H1 (cell line): ENCODE data around the gene ASB4. TPM values are rescaled to one million over a fixed set of nuclear protein-coding genes. Genes with fewer than 3 reads are reported as not detected.

Experiments used
- CTCF ChIA-PET: fragments of 300-600 bp; sonication (Branson Sonifier 250); formaldehyde crosslinking; loops from one replicate; lab custom pipeline; 2021; ENCODE audit not compliant: partially characterized antibody; lab: Charles Lee
- POLR2A ChIA-PET: fragments of 300-600 bp; sonication (Branson Sonifier 250); formaldehyde crosslinking; loops from one replicate; lab custom pipeline; 2021; ENCODE audit warnings: inconsistent platforms; ENCODE audit not compliant: partially characterized antibody; lab: Charles Lee
- DNase-seq, 2 experiments: peaks; one replicate each; pipeline versions ENCODE4 v3.0.0 to v3.0.0-alpha.2; 2010 to 2022; ENCODE audit warnings: low spot score in 2 of 2, low read depth in 1 of 2, mixed read lengths in 1 of 2
- FAIRE-seq: peaks from 2 replicates; lab custom pipeline; 2011; peaks lifted over from hg19 to GRCh38; lab: Jason Lieb, UNC
- H2AFZ ChIP-seq: 2 replicates; pipeline ENCODE4 v1.8.1; 2012; ENCODE audit warnings: low read length, inconsistent platforms
- H2AK5ac ChIP-seq: 2 replicates; pipeline ENCODE4 v1.6.1; 2013; ENCODE audit warnings: low read depth, low read length
- H2BK120ac ChIP-seq: replicated peaks from 2 replicates; pipeline ENCODE3; 2013; ENCODE audit warnings: low read depth, low read length, inconsistent platforms
- H2BK12ac ChIP-seq: 2 replicates; pipeline ENCODE4 v1.6.1; 2013; ENCODE audit warnings: low read depth, low read length
- H2BK15ac ChIP-seq: 2 replicates; pipeline ENCODE4 v1.6.1; 2013; ENCODE audit warnings: low read length
- H2BK20ac ChIP-seq: 2 replicates; pipeline ENCODE4 v1.6.1; 2013; ENCODE audit warnings: low read length
- H2BK5ac ChIP-seq: 2 replicates; pipeline ENCODE4 v1.6.1; 2013; ENCODE audit warnings: low read depth, low read length
- H3K14ac ChIP-seq: 2 replicates; pipeline ENCODE4 v1.6.1; 2013; ENCODE audit warnings: inconsistent platforms; ENCODE audit not compliant: insufficient read length
- H3K18ac ChIP-seq: 2 replicates; pipeline ENCODE4 v1.6.1; 2013; ENCODE audit warnings: low read length; ENCODE audit errors: extremely low read depth
- H3K23ac ChIP-seq: 2 replicates; pipeline ENCODE4 v1.6.1; 2013; ENCODE audit warnings: inconsistent platforms; ENCODE audit not compliant: insufficient read length
- H3K23me2 ChIP-seq: 2 replicates; pipeline ENCODE4 v1.6.1; 2013; ENCODE audit warnings: low read depth, low read length
- H3K27ac ChIP-seq: 2 replicates; pipeline ENCODE4 v1.6.1; 2011; ENCODE audit warnings: low read depth, low read length, inconsistent platforms
- H3K27me3 ChIP-seq, 4 experiments: replicated peaks in 1 of 4; 1 replicate in 1 of 4; 2 replicates in 3 of 4; pipeline versions ENCODE4 v1.6.1 to v1.8.1; 2011 to 2013; ENCODE audit warnings: low read length in 3 of 4, mild to moderate bottlenecking in 3 of 4, inconsistent platforms in 2 of 4, mixed read lengths in 2 of 4, moderate library complexity in 1 of 4; ENCODE audit not compliant: control insufficient read depth in 3 of 4, insufficient read depth in 3 of 4; ENCODE audit errors: extremely low read depth in 1 of 4
- H3K36me3 ChIP-seq, 4 experiments: 2 replicates each; pipeline versions ENCODE4 v1.6.1 to v1.8.1; 2011 to 2013; ENCODE audit warnings: mild to moderate bottlenecking in 4 of 4, low read length in 3 of 4, moderate library complexity in 2 of 4, control low read depth in 1 of 4, inconsistent platforms in 1 of 4; ENCODE audit not compliant: insufficient read depth in 4 of 4, control insufficient read depth in 2 of 4
- H3K4ac ChIP-seq: replicated peaks from 2 replicates; pipeline ENCODE3; 2013; ENCODE audit warnings: low read length, low read depth, mixed read lengths, inconsistent platforms; ENCODE audit not compliant: insufficient read length
- H3K4me1 ChIP-seq, 4 experiments: replicated peaks in 1 of 4; 1 replicate in 1 of 4; 2 replicates in 3 of 4; pipeline versions ENCODE4 v1.6.1 to v1.8.1; 2011 to 2013; ENCODE audit warnings: low read length in 3 of 4, inconsistent platforms in 2 of 4, mixed read lengths in 1 of 4; ENCODE audit not compliant: insufficient read depth in 4 of 4, control insufficient read depth in 3 of 4
- H3K4me2 ChIP-seq, 2 experiments: 2 replicates each; pipeline versions ENCODE4 v1.6.1 to v1.8.1; 2011 to 2013; ENCODE audit warnings: low read depth in 2 of 2, low read length in 2 of 2, control low read depth in 1 of 2, inconsistent platforms in 1 of 2, mild to moderate bottlenecking in 1 of 2; ENCODE audit not compliant: insufficient read depth in 1 of 2
- H3K4me3 ChIP-seq, 4 experiments: fragments of 200-600, 300-600 bp in 1 of 4; sonication (generic), shearing (Covaris generic), sonication (Bioruptor Twin) in 1 of 4; 2 replicates each; pipeline versions ENCODE4 v1.5.1 to v1.8.1; 2011 to 2016; ENCODE audit warnings: low read length in 4 of 4, low read depth in 3 of 4, control low read depth in 2 of 4, inconsistent platforms in 2 of 4, mild to moderate bottlenecking in 2 of 4, mixed read lengths in 1 of 4, moderate library complexity in 1 of 4; ENCODE audit not compliant: insufficient read depth in 2 of 4; ENCODE audit errors: extremely low read depth in 1 of 4
- H3K56ac ChIP-seq: replicated peaks from 2 replicates; pipeline ENCODE3; 2013; ENCODE audit warnings: low read depth, mild to moderate bottlenecking, mixed read lengths, low read length, inconsistent platforms; ENCODE audit not compliant: insufficient read length
- H3K79me1 ChIP-seq: 2 replicates; pipeline ENCODE4 v1.6.1; 2013; ENCODE audit warnings: low read depth, low read length, control low read depth
- H3K79me2 ChIP-seq, 2 experiments: 2 replicates each; pipeline versions ENCODE4 v1.6.1 to v1.8.1; 2012 to 2013; ENCODE audit warnings: low read length in 2 of 2, mild to moderate bottlenecking in 2 of 2, inconsistent platforms in 1 of 2; ENCODE audit not compliant: insufficient read depth in 2 of 2, control insufficient read depth in 1 of 2
- H3K9ac ChIP-seq, 4 experiments: replicated peaks in 1 of 4; 1 replicate in 1 of 4; 2 replicates in 3 of 4; pipeline versions ENCODE4 v1.6.1 to v1.8.1; 2011 to 2013; ENCODE audit warnings: low read depth in 3 of 4, low read length in 3 of 4, control low read depth in 2 of 4, mild to moderate bottlenecking in 2 of 4, moderate library complexity in 2 of 4, inconsistent platforms in 1 of 4; ENCODE audit errors: extremely low read depth in 1 of 4
- H3K9me3 ChIP-seq, 2 experiments: 2 replicates each; pipeline versions ENCODE4 v1.6.1 to v1.8.1; 2012 to 2013; ENCODE audit warnings: mild to moderate bottlenecking in 2 of 2, moderate library complexity in 2 of 2, control low read depth in 1 of 2, inconsistent platforms in 1 of 2, low read depth in 1 of 2, low read length in 1 of 2, mixed read lengths in 1 of 2; ENCODE audit not compliant: insufficient read depth in 2 of 2
- H4K20me1 ChIP-seq, 2 experiments: replicated peaks in 1 of 2; 2 replicates each; pipeline versions ENCODE3 to v1.8.1; 2011 to 2013; ENCODE audit warnings: inconsistent platforms in 2 of 2, low read length in 2 of 2, mild to moderate bottlenecking in 1 of 2; ENCODE audit not compliant: insufficient read depth in 2 of 2, control insufficient read depth in 1 of 2
- H4K5ac ChIP-seq: 2 replicates; pipeline ENCODE4 v1.6.1; 2013; ENCODE audit warnings: low read length, low read depth, mixed read lengths, inconsistent platforms; ENCODE audit not compliant: insufficient read length
- H4K8ac ChIP-seq: 2 replicates; pipeline ENCODE4 v1.8.0; 2013; ENCODE audit warnings: mild to moderate bottlenecking, moderate library complexity, low read length, inconsistent platforms; ENCODE audit not compliant: insufficient read depth; ENCODE audit errors: extremely low read depth
- H4K91ac ChIP-seq: replicated peaks from 2 replicates; pipeline ENCODE3; 2013; ENCODE audit warnings: low read length, mixed read lengths, inconsistent platforms; ENCODE audit not compliant: insufficient read length
- ASH2L ChIP-seq: fragments of 200-600, 300-600 bp; sonication (generic); IDR thresholded peaks from one replicate; pipeline ENCODE4 v1.7.1; 2017; ENCODE audit warnings: low read length
- BACH1 ChIP-seq: IDR thresholded peaks from 2 replicates; pipeline ENCODE4 v1.6.1; 2012; ENCODE audit warnings: low read length, improper control_type of control experiment
- CBX5 ChIP-seq: fragments of 300-800, 300-1000 bp; sonication (generic); IDR thresholded peaks from 2 replicates; pipeline ENCODE4 v1.7.1; 2016; ENCODE audit warnings: antibody characterized with exemption, low read length, low read depth
- GABPA ChIP-seq: IDR thresholded peaks from 2 replicates; pipeline ENCODE4 v1.6.1; 2011; ENCODE audit warnings: mild to moderate bottlenecking, low read length, moderate library complexity, borderline replicate concordance; ENCODE audit not compliant: insufficient read depth
- PHF8 ChIP-seq: fragments of 200-600 bp; sonication (generic); conservative IDR thresholded peaks from 2 replicates; pipeline ENCODE4 v1.7.1; 2012; ENCODE audit warnings: low read depth, mild to moderate bottlenecking, inconsistent platforms, low read length, moderate library complexity
- RFX5 ChIP-seq: IDR thresholded peaks from 2 replicates; pipeline ENCODE4 v1.6.1; 2011; ENCODE audit warnings: low read depth, low read length, improper control_type of control experiment, borderline replicate concordance
- SAP30 ChIP-seq: fragments of 300-600 bp; sonication (generic); IDR thresholded peaks from 2 replicates; pipeline ENCODE4 v1.7.1; 2012; ENCODE audit warnings: low read length, moderate library complexity, mild to moderate bottlenecking, inconsistent platforms; ENCODE audit not compliant: insufficient read depth, insufficient replicate concordance
- SIN3A ChIP-seq, 2 experiments: IDR thresholded peaks in 1 of 2; conservative IDR thresholded peaks in 1 of 2; 2 replicates each; pipeline ENCODE4 v1.6.1; 2011 to 2012; ENCODE audit warnings: low read length in 2 of 2, improper control_type of control experiment in 1 of 2, low read depth in 1 of 2, mild to moderate bottlenecking in 1 of 2
- SP4 ChIP-seq: IDR thresholded peaks from 2 replicates; pipeline ENCODE4 v1.6.1; 2012; ENCODE audit warnings: low read length, inconsistent platforms
- TCF12 ChIP-seq: IDR thresholded peaks from 2 replicates; pipeline ENCODE4 v1.6.1; 2011; ENCODE audit warnings: low read depth, mild to moderate bottlenecking, low read length
- WGBS, 2 experiments: shearing (Covaris generic) in 1 of 2; methylation state at CpG; one replicate each; pipeline versions ENCODE4 v1.1.6 to v1.1.7; 2013 to 2015; ENCODE audit warnings: low lambda C conversion rate in 2 of 2, mixed read lengths in 2 of 2, inconsistent platforms in 1 of 2, low coverage in 1 of 2, missing lambda C conversion rate in 1 of 2; ENCODE audit not compliant: insufficient replicate concordance in 2 of 2, insufficient coverage in 1 of 2, insufficient read length in 1 of 2; ENCODE audit errors: extremely low coverage in 1 of 2, missing lambda C conversion rate in 1 of 2; 5-methylcytosine and 5-hydroxymethylcytosine counted together
- polyA plus RNA-seq, 7 experiments: library from polyadenylated mRNA; depleted of rRNA in 3 of 7; stranded (reverse) in 5 of 7; unstranded in 2 of 7; fragments of >200 nt in 5 of 7; fragments of 200-250 nt in 2 of 7; gene quantifications; 1 replicate in 5 of 7; 2 replicates in 1 of 7; 4 replicates in 1 of 7; pipeline versions ENCODE4 v1.2.1 to v1.2.3, GENCODE V29; 2011 to 2013; ENCODE audit warnings: missing spikeins in 2 of 7, mixed read lengths in 2 of 7
- total RNA-seq: library from RNA; stranded (reverse); fragmentation: NEBNext Ultra II Directional; extraction: Animal tissue kit (Norgen Biotek cat#: 25700); gene quantifications from 2 replicates; pipeline ENCODE4 v1.2.1, GENCODE V29; 2021
- TF ChIP-seq, protein P1 (sequence below): IDR thresholded peaks from 2 replicates; pipeline ENCODE4 v1.6.1; 2011; ENCODE audit warnings: low read depth, mild to moderate bottlenecking, low read length; ENCODE audit not compliant: insufficient read depth

The ASB4 gene
- total and polyA plus RNA-seq, 2 of the 8 experiments (the other 6 are each of a cell fraction or from before 2014, with no cell fraction given) = not detected

DNA sequence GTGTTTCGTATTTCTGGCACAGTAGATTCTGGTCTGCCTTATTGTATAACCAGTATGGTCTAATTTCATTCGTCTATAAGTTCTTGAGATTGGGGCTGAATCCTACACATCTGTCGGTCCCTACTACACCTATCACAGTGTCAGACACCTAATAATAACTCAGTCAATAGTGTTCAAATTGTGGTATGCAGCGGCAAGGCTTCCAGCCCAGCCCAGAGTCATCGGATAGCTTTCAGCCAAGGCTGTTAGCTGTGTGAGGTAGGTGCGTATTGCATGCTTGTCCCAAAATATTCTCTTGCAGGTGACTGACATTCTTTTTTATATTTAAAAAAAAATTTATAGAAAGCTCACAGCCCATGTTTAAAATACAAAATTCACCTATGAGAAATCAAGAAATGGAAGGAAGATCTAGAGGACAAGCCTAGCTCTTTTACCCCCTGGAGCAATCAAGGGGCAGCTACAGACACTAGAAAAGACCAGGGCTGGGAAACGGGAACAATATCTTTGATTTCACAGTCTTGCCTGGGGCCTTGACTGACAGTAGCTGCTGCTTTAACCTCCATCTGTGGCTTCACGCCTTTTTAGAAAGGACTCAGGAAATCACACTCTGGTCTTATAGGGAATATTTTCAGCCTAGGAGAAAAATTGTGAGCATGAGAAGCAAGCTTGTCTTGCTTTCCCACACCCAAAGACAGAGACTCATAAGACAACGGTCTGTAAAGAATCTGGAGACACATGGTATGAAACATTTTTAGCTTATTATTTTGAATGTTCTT is 9.5 kb upstream of the ASB4 start:
- 83% methylated on average over 9 of the region's 9 CpGs; no CpG with 5 or more reads in 1 of the 2 experiments for WGBS, 2 experiments
- Histone ChIP-seq H3K4me2 (no peak overlapping the region), H3K79me1 (no peaks in the 10 kb centered on the region), H3K27me3 (no peaks in the 10 kb centered on the region), H4K91ac (no peak overlapping the region), H3K27ac (no peak overlapping the region), H3K4ac (no peak overlapping the region), H4K5ac (no peak overlapping the region), H4K8ac (no peak overlapping the region), H3K23me2 (no peaks in the 10 kb centered on the region; the same call in 1 of the 2 replicates), H2BK120ac (no peak overlapping the region), H3K14ac (no peak overlapping the region), H3K9ac (no peak overlapping the region), H3K79me2 (no peaks in the 10 kb centered on the region), H2BK12ac (no peak overlapping the region), H4K20me1 (no peaks in the 10 kb centered on the region), H3K23ac (no peak overlapping the region), H2AK5ac (no peak overlapping the region), H3K18ac (no peak overlapping the region), H3K56ac (no peak overlapping the region)
- POLR2A ChIA-PET = interaction anchor here (1.2 kb wide), 1 partner anchor 41 kb away, joined by 4 read pairs; no protein-coding TSS in a partner anchor
- DNase-seq = no peak
- TF ChIP-seq GABPA = no peak
- no peak for TF ChIP-seq SAP30
- TF ChIP-seq, protein P1, sequence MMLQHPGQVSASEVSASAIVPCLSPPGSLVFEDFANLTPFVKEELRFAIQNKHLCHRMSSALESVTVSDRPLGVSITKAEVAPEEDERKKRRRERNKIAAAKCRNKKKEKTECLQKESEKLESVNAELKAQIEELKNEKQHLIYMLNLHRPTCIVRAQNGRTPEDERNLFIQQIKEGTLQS = no peak
- TF ChIP-seq PHF8 = no peak
- TF ChIP-seq SP4 = no peak
- no peak for TF ChIP-seq ASH2L
- TF ChIP-seq TCF12 = no peak
- no peak for TF ChIP-seq CBX5
- no peak for TF ChIP-seq BACH1
- no peak for TF ChIP-seq SIN3A (conservative IDR thresholded peaks at IDR 0.05 in 1 of 2, IDR thresholded peaks at IDR 0.05 in 1 of 2; ENCODE audit: low read depth in 1 of 2, low read length in 2 of 2)
- TF ChIP-seq RFX5 = no peak
- TF ChIP-seq, all 59 proteins: peak for 0
- CTCF ChIA-PET = interaction anchor here (0.6 to 5.6 kb wide), 52 partner anchors 8 to 1797 kb away, joined by 3 to 55 read pairs (median 4); partner anchors contain the start of genes ASB4, COL1A2 and PON3
- no peak for FAIRE-seq
- no peak overlapping the region for H3K4me3 ChIP-seq
- no peak overlapping the region for H2BK15ac ChIP-seq
- no peaks in the 10 kb centered on the region; a peak in 1 of 7 replicates for H3K4me1 ChIP-seq
- no peak overlapping the region for H2BK20ac ChIP-seq
- H3K36me3 ChIP-seq = no peaks in the 10 kb centered on the region
- H2BK5ac ChIP-seq = no peak overlapping the region
- no peaks in the 10 kb centered on the region for H3K9me3 ChIP-seq
- peak overlapping the region; percentile 84; the same call in 1 of the 2 replicates for H2AFZ ChIP-seq
